HEK293T (cell line): ENCODE data around the gene HOXD4.

Experiments used
- BHLHE40 ChIP-seq: fragments of 450-650 bp; IDR thresholded peaks from 2 replicates; pipeline ENCODE4 v1.6.1; 2016; ENCODE audit warnings: mild to moderate bottlenecking, moderate library complexity, borderline replicate concordance
- ELF4 ChIP-seq: fragments of 450-650 bp; IDR thresholded peaks from 2 replicates; pipeline ENCODE4 v1.6.1; 2017; ENCODE audit warnings: antibody characterized with exemption
- FOXK2 ChIP-seq: fragments of 450-650 bp; IDR thresholded peaks from 2 replicates; pipeline ENCODE4 v1.6.1; 2016; ENCODE audit warnings: mild to moderate bottlenecking
- HDGF ChIP-seq: fragments of 450-650 bp; IDR thresholded peaks from 2 replicates; pipeline ENCODE4 v1.6.1; 2017; ENCODE audit warnings: antibody characterized with exemption, borderline replicate concordance
- L3MBTL2 ChIP-seq: fragments of 450-650 bp; conservative IDR thresholded peaks from 2 replicates; pipeline ENCODE4 v1.6.1; 2016; ENCODE audit warnings: mild to moderate bottlenecking
- PKNOX1 ChIP-seq: fragments of 450-650 bp; IDR thresholded peaks from 2 replicates; pipeline ENCODE4 v1.6.1; 2016
- SP1 ChIP-seq: fragments of 450-650 bp; IDR thresholded peaks from 2 replicates; pipeline ENCODE4 v1.6.1; 2017
- SUZ12 ChIP-seq: fragments of 450-650 bp; IDR thresholded peaks from 2 replicates; pipeline ENCODE4 v1.6.1; 2016; ENCODE audit warnings: mild to moderate bottlenecking
- ZNF384 ChIP-seq: fragments of 450-650 bp; IDR thresholded peaks from 2 replicates; pipeline ENCODE4 v1.6.1; 2016

GRCh38 chr2:176111846-176112374 is 39.4 kb upstream of the HOXD4 start:
- no peak for TF ChIP-seq PKNOX1
- TF ChIP-seq L3MBTL2: no peak
- TF ChIP-seq FOXK2: no peak
- no peak for TF ChIP-seq BHLHE40
- no peak for TF ChIP-seq SUZ12
- no peak for TF ChIP-seq SP1
- TF ChIP-seq ELF4: no peak
- no peak for TF ChIP-seq ZNF384
- no peak for TF ChIP-seq HDGF
